ENCODE measurements around the gene M1AP.

M1AP gene

GRCh38 chr2:74540291-74540690, 107.8 kb downstream of the M1AP start:
- no peak for DNase-seq

GRCh38 chr2:74538881-74539339, 109.2 kb downstream of the M1AP start:
- no peak for DNase-seq

GRCh38 chr2:74537140-74537539, 111.0 kb downstream of the M1AP start:
- DNase-seq, result no peak

GRCh38 chr2:74536166-74536950, 111.8 kb downstream of the M1AP start:
- no peak for DNase-seq

- no peak for DNase-seq
These were observed 112.6 kb downstream of the M1AP start for GRCh38 chr2:74535440-74535965.

- DNase-seq, result no peak
These were observed 113.7 kb downstream of the M1AP start for GRCh38 chr2:74534411-74534810.

- DNase-seq, result no peak
These were observed 114.7 kb downstream of the M1AP start for GRCh38 chr2:74533464-74533863.

GRCh38 chr2:74532222-74532621, 115.9 kb downstream of the M1AP start:
- DNase-seq, result peak in 1 of 5 donors; percentile 67

GRCh38 chr2:74531666-74532065, 116.5 kb downstream of the M1AP start:
- DNase-seq, result no peak

- DNase-seq, result peak in 3 of 5 donors; percentile 24 to 69 (median 35)
These were observed 117.6 kb downstream of the M1AP start for GRCh38 chr2:74530239-74531187.

GRCh38 chr2:74529357-74530238, 118.5 kb downstream of the M1AP start, which contains the start of the genes AUP1 and HTRA2:
TSS of gene AUP1 (minus strand) at chr2:74529706. CDS start at chr2:74529629, 77 bp downstream.
TSS of gene HTRA2 (plus strand) at chr2:74529933. CDS start at chr2:74530007, 74 bp downstream.
- peak; percentile 72 to 96 (median 78) for DNase-seq

- DNase-seq, result no peak
These were observed 119.4 kb downstream of the M1AP start for GRCh38 chr2:74528600-74529356.

GRCh38 chr2:74527741-74528140, 120.4 kb downstream of the M1AP start:
- DNase-seq, result no peak

GRCh38 chr2:74526649-74527230, 121.4 kb downstream of the M1AP start:
- no peak for DNase-seq

- DNase-seq, result peak in 1 of 5 donors; percentile 38
These were observed 122.1 kb downstream of the M1AP start, which contains the start of gene DQX1 for GRCh38 chr2:74525717-74526648. TSS of gene DQX1 (minus strand) at chr2:74526231. CDS start at chr2:74525729, 502 bp downstream.

- no peak for DNase-seq
These were observed 123.0 kb downstream of the M1AP start for GRCh38 chr2:74524955-74525716.

- DNase-seq, result no peak
These were observed 124.1 kb downstream of the M1AP start for GRCh38 chr2:74524005-74524404.

GRCh38 chr2:74522516-74522915, 125.6 kb downstream of the M1AP start:
- DNase-seq, result no peak

- DNase-seq, result no peak
These were observed 131.5 kb downstream of the M1AP start for GRCh38 chr2:74516650-74517049.
